HG03039 (cell line): Measurements from ENCODE around the gene ALG14.
"Not testable (repeated sequence)": the region's sequence is repeated elsewhere in the genome, so short reads cannot be mapped to it uniquely, and the experiment has no call there.

Experiments used
- ATAC-seq: cut with Tn5 transposase; IDR thresholded peaks from one replicate; pipeline ENCODE4 v1.9.1; 2021; ENCODE audit warnings: mild to moderate bottlenecking, moderate library complexity; ENCODE audit not compliant: unreplicated experiment

Gene ALG14

GRCh38 chr1:95043141-95043980 is 29.4 kb downstream of the ALG14 start:
- ATAC-seq: peak; percentile 92

DNA sequence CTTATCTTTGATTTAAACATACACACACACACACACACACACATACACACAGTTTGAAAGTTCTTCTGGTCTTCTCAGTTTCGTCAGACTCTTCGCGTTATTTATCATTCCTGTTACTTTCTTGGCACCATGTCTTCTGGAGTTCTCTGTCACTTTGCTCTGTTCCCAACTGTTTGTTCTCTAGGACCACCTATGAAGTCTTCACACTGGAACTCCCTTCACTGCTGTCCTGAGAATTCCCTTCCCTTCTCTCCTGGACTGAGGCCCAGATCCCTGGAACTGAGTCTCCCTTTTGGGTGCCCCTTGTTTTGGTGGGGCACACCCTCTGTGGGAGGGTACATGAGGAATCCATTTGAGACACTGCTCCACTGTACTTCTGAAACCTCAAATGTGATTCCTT is 30.5 kb downstream of the ALG14 start:
- no peak for ATAC-seq

DNA sequence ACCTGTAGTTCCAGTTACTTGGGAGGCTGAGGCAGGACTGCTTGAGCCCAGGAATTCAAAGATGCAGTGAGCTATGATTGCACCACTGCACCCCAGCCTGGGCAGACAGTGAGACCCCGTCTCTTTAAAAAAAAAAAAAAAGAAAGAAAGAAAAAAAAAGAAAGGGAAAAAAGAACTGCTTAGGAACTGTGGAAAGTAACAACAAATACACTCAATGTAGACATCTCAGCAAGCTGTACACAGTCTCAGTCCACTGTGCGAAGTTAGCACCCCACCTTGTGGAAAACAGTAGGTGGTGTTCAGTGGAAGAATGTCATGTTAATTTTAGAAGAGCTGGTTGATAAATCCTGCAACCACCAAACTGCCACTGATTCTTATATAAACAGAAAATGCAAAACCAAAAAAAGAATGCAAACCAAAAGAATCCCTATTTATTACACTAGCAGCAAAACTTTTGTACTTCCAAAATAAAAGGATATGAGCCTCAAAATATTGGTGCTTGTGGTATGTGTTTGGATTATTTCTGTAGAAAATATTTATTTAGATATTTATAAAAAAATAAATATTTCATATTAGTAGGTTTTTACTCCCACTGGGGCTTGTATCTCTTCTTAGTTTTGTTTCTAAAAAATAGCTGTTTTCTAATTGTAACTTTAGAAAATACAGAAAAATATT is 31.1 kb downstream of the ALG14 start:
- no peak for ATAC-seq

GRCh38 chr1:95040032-95040525 is 32.7 kb downstream of the ALG14 start:
- ATAC-seq: no peak

DNA sequence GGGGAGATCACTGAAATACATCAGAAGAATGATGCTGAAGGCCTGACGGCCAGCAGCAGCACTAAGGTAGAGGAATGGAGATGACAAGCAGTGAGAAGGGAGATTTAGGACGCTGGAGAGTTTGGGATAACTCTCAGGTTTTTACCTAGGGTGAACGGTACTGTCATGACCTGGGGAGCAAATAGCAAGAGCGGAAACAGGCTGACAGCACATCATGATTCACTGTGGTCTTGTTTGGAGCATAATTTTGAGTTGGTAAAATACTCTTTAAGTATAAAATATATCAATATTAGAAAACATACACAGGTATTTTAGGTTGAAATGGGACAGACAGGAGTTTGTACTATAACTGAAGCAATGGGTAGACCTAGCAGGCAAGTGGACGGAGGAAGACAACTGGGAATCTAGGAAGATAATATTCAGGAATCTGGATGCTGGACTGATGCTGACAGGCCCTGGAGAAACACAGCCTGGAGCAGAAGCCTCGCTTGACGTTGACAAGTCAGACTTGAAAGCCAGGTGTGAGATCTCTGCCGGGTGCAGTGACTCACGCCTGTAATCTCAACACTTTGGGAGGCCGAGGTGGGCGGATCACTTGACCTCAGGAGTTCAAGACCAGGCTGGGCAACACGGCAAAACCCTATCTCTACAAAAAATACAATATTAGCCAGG is 33.3 kb downstream of the ALG14 start:
- no peak for ATAC-seq

- no peak for ATAC-seq
Measured at GRCh38 chr1:95035536-95035935, 37.2 kb downstream of the ALG14 start.

- no peak for ATAC-seq
Measured at GRCh38 chr1:95034506-95034905, 38.2 kb downstream of the ALG14 start.

DNA sequence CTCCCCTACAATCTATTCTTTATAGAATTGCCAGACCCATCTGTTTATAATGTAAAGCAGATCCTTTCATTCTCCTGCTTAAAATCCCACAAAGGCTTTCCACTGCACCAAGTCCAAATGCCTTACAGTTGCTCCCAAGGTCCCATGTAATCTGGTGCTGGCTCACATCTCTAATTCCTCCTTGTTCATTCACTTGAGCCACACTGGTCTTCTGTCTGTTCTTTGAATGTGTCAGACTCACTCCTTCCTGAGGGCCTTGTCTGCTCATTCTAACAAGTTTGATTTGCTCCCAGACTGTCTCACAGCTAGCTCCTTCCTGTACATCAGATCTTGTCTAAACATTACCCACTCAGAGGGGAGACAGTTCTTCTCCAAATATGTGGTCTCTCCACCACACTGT is 38.9 kb downstream of the ALG14 start:
- ATAC-seq: no peak

DNA sequence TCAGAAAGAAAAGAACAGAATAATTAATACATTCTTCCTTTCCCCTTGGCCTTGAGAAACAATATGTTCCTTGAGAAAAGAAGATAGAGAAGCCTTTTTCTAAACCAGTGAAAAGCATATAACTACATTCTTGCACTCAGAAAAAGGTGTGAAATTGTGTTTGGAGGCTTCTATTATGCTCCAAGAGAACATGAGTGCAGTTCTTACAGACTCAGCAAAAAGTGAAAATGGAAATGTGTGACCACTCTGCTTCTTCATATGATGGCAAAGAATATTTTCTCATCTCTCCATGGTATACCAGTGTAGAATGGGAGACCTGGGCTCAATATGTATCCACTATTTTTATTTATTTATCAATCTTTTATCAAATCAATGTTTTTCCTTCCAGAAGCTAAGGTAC is 43.2 kb downstream of the ALG14 start:
- no peak for ATAC-seq

DNA sequence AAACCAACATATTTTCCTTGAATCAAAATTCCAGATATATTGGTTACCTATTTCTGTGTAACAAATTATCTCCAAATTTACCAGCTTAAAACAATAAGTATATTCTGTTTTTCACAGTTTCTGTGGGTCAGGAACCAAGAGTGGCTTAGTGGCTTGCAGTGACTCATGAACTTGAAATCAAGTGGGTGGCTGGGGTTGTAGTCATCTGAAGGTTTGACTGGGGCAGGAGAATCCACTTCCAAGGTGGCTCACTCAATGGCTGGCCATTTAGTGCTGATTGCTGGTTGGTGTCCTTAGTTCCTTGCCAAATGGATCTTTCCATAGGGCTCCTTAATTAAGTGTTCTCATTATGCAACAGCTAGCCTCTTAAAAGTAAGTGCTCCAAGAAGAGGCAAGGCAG is 43.8 kb downstream of the ALG14 start:
- no peak for ATAC-seq

- ATAC-seq: no peak
Measured at GRCh38 chr1:95027046-95027445, 45.7 kb downstream of the ALG14 start.

- ATAC-seq: no peak
Measured at GRCh38 chr1:95023399-95024043, 49.2 kb downstream of the ALG14 start.

DNA sequence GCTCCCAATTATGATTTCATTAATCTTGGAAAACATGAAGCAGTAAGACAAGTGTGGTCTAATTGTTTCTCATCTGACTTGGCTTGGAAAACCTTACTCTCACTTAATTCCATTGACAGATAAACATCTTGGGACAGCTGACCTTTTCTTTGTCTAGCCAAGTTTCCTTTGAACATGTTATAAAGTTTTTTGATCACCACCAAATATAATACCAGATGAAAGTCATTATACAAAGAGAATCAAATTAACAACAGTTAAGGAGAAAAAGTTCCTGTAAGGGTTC is 50.2 kb downstream of the ALG14 start:
- ATAC-seq: no peak

- ATAC-seq: no peak
Measured at GRCh38 chr1:95021805-95022643, 50.7 kb downstream of the ALG14 start.

DNA sequence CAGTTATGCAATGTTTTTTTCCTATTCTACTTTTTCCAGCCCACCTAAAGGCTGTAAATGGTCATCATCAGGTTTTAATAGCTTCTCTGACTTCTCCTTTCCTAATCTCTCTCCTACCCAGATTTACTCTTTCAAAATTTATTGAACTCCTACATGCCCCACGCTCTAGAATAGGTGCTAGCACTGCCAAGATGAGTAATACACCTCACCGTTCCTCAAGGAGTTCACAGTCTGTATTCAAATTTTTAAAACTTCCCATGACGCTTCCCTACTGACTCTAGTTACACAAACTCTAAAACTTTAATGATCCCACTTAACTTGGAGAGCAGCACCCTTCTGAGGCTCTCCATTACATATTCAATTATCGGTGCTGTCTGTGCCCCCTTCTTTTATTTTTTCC is 51.6 kb downstream of the ALG14 start:
- no peak for ATAC-seq

- not testable (repeated sequence) for ATAC-seq
Measured at GRCh38 chr1:95019466-95019865, 53.3 kb downstream of the ALG14 start.

- no peak for ATAC-seq
Measured at GRCh38 chr1:95018602-95019369, 54.0 kb downstream of the ALG14 start.

DNA sequence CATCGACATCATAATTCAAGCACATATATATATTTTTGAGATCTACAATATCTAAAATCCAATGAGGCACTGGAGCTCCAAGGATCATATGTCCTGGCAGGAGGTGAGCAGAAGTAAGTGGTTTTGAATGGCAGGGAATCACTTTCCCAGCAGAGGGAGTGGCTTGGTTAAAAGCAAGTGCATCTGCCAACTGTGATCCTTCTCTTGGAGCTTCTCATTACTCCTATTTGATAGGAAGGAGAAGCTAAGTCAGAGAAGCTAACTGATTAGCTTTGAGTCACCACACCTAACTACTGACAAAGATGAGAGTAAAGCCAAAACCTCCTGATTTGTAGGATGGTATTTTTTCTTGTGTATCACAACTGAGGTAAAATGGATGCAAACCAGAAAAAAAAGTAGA is 55.0 kb downstream of the ALG14 start:
- no peak for ATAC-seq

DNA sequence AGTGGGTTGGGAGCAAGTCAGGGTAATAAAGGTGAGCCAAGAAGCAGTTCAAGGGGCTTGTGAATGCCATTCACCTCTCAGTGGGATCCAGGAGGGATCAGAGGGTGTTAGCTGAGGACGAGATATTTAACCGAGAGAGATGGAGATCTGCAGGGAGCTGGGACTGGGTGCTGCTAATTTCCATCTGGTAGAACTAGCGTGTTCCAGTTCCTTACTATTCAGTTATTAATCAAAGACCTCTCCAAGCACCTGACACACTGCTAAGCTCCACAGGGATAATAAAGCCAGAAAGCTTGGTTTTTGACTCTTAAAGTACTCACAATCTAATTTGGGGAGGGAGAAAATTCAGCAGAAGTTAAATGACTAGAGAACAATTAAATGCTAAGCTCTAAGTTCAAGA is 57.7 kb downstream of the ALG14 start:
- ATAC-seq: no peak
